T47D (cell line): ENCODE measurements around the gene TMEM87A.
A peak's percentile ranks its signal among the peaks of the same experiment; 100 is the strongest.

ENCODE experiments used
- DNase-seq, 2 experiments: peaks; one replicate each; pipeline versions ENCODE4 v3.0.0 to v3.0.0-alpha.2; 2011 to 2012; ENCODE audit warnings: low read depth in 1 of 2, low spot score in 1 of 2
- JUND ChIP-seq: IDR thresholded peaks from 2 replicates; pipeline ENCODE4 v1.6.1; 2012; ENCODE audit warnings: low read depth
- in situ Hi-C: cut with HindIII; loops from 2 replicates; pipeline ENCODE4 v1.10.0; 2016; ENCODE audit warnings: low sequenced_read_pairs, low pct_unique_long_range_greater_than_20kb

The TMEM87A gene

GRCh38 chr15:42210696-42211095 is 62.5 kb downstream of the TMEM87A start:
- in situ Hi-C loops, result no loop called here
- TF ChIP-seq JUND, result no peak
- no peak for DNase-seq

- TF ChIP-seq JUND, result no peak
- peak; percentile 83 to 87 for DNase-seq
- in situ Hi-C loops, result no loop called here
These were observed 65.3 kb downstream of the TMEM87A start, which contains the start of gene VPS39 for GRCh38 chr15:42207674-42208579. Gene VPS39, minus strand, starts transcription at chr15:42208304. Its CDS starts 151 bp downstream, at chr15:42208153.

- in situ Hi-C loops, result no loop called here
- no peak for TF ChIP-seq JUND
- DNase-seq, result no peak
These were observed 66.8 kb downstream of the TMEM87A start for GRCh38 chr15:42206406-42206805.

GRCh38 chr15:42203891-42204290 is 69.3 kb downstream of the TMEM87A start:
- TF ChIP-seq JUND, result no peak
- no peak for DNase-seq
- in situ Hi-C loops, result no loop called here

GRCh38 chr15:42202653-42203052 is 70.6 kb downstream of the TMEM87A start:
- DNase-seq, result no peak
- no peak for TF ChIP-seq JUND
- in situ Hi-C loops, result no loop called here

- no peak for DNase-seq
- in situ Hi-C loops, result no loop called here
- no peak for TF ChIP-seq JUND
These were observed 71.4 kb downstream of the TMEM87A start for GRCh38 chr15:42201801-42202200.

GRCh38 chr15:42199126-42199525 is 74.1 kb downstream of the TMEM87A start:
- DNase-seq, result no peak
- no peak for TF ChIP-seq JUND
- in situ Hi-C loops, result no loop called here

- in situ Hi-C loops, result no loop called here
- no peak for TF ChIP-seq JUND
- peak in 1 of 2 experiments; percentile 6 for DNase-seq
These were observed 74.7 kb downstream of the TMEM87A start for GRCh38 chr15:42198516-42198915.

- in situ Hi-C loops, result no loop called here
- no peak for TF ChIP-seq JUND
- no peak for DNase-seq
These were observed 78.7 kb downstream of the TMEM87A start for GRCh38 chr15:42194513-42194912.

- no peak for TF ChIP-seq JUND
- no peak for DNase-seq
- in situ Hi-C loops, result no loop called here
These were observed 79.8 kb downstream of the TMEM87A start for GRCh38 chr15:42193383-42193782.

GRCh38 chr15:42191610-42192346 is 81.5 kb downstream of the TMEM87A start:
- in situ Hi-C loops, result no loop called here
- no peak for TF ChIP-seq JUND
- no peak for DNase-seq

GRCh38 chr15:42190370-42190769 is 82.9 kb downstream of the TMEM87A start:
- no peak for DNase-seq
- in situ Hi-C loops, result no loop called here
- no peak for TF ChIP-seq JUND

- TF ChIP-seq JUND, result no peak
- DNase-seq, result no peak
- in situ Hi-C loops, result no loop called here
These were observed 87.4 kb downstream of the TMEM87A start for GRCh38 chr15:42185801-42186200.
